ENCODE results near the gene RNF150.

Gene RNF150

DNA sequence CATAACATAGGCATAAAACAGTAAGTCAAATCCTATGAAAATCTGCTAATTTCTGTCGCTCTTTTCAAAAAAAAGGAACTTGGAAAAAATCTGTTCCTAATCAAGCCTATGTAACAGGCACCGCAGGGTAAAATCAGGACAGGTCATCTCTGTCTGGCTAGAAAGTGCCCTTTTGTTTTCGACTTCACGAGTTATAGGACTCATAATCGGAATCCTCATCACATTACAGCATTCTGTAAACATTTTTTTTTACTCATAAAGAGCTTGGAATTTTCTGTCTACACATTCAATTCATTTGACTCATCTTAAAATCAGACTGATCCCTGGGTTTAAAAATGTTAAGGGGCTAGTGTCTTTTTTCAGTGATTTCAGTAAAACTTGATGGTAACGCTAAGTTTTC lies 195.4 kb downstream of the RNF150 start:
- Histone ChIP-seq H3K27me3 (ENCODE audit: insufficient read depth, poor library complexity, severe bottlenecking) (no peaks in the 10 kb centered on the region), H3K4me3 (replicated peaks; ENCODE audit: insufficient read depth, low read length) (no peak overlapping the region), H3K27ac (replicated peaks) (no peak overlapping the region)
- no peak for DNase-seq (ENCODE audit: low read depth in 1 of 2, low spot score in 1 of 2)
- TF ChIP-seq GABPA (IDR thresholded peaks at IDR 0.05; ENCODE audit: low read depth) (no peak), SPI1 (IDR thresholded peaks at IDR 0.05; ENCODE audit: borderline replicate concordance, low read depth) (no peak), POLR2AphosphoS5 (IDR thresholded peaks at IDR 0.05; ENCODE audit: low read depth) (no peak)
- TF ChIP-seq, protein P1, sequence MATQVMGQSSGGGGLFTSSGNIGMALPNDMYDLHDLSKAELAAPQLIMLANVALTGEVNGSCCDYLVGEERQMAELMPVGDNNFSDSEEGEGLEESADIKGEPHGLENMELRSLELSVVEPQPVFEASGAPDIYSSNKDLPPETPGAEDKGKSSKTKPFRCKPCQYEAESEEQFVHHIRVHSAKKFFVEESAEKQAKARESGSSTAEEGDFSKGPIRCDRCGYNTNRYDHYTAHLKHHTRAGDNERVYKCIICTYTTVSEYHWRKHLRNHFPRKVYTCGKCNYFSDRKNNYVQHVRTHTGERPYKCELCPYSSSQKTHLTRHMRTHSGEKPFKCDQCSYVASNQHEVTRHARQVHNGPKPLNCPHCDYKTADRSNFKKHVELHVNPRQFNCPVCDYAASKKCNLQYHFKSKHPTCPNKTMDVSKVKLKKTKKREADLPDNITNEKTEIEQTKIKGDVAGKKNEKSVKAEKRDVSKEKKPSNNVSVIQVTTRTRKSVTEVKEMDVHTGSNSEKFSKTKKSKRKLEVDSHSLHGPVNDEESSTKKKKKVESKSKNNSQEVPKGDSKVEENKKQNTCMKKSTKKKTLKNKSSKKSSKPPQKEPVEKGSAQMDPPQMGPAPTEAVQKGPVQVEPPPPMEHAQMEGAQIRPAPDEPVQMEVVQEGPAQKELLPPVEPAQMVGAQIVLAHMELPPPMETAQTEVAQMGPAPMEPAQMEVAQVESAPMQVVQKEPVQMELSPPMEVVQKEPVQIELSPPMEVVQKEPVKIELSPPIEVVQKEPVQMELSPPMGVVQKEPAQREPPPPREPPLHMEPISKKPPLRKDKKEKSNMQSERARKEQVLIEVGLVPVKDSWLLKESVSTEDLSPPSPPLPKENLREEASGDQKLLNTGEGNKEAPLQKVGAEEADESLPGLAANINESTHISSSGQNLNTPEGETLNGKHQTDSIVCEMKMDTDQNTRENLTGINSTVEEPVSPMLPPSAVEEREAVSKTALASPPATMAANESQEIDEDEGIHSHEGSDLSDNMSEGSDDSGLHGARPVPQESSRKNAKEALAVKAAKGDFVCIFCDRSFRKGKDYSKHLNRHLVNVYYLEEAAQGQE (IDR thresholded peaks at IDR 0.05; ENCODE audit: insufficient replicate concordance, low read depth): no peak
- TF ChIP-seq, protein P2, sequence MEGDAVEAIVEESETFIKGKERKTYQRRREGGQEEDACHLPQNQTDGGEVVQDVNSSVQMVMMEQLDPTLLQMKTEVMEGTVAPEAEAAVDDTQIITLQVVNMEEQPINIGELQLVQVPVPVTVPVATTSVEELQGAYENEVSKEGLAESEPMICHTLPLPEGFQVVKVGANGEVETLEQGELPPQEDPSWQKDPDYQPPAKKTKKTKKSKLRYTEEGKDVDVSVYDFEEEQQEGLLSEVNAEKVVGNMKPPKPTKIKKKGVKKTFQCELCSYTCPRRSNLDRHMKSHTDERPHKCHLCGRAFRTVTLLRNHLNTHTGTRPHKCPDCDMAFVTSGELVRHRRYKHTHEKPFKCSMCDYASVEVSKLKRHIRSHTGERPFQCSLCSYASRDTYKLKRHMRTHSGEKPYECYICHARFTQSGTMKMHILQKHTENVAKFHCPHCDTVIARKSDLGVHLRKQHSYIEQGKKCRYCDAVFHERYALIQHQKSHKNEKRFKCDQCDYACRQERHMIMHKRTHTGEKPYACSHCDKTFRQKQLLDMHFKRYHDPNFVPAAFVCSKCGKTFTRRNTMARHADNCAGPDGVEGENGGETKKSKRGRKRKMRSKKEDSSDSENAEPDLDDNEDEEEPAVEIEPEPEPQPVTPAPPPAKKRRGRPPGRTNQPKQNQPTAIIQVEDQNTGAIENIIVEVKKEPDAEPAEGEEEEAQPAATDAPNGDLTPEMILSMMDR (IDR thresholded peaks at IDR 0.05; ENCODE audit: insufficient read depth, low read length): no peak

DNA sequence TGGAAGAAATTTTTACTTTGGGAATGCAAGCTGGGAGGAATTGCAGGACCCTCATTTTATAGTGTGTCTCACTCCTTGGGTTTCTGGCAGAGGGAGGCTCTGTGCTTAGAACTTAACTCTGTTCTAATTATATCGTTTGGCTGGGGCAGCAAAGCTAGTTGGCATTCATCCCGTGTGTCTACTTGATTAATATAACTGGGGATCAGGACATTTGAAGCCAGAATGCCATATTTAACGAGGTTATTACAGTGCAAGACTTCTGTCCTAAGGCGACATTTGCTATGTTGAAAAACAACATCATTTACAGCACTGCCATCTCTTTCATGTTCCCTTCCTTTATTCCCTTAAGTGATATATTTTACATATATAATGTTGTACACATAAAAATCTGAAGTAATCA lies 198.0 kb downstream of the RNF150 start:
- no peak overlapping the region for H3K27ac ChIP-seq (replicated peaks)
- TF ChIP-seq, protein P1 (IDR thresholded peaks at IDR 0.05; ENCODE audit: insufficient replicate concordance, low read depth): no peak
- no peak for TF ChIP-seq SPI1 (IDR thresholded peaks at IDR 0.05; ENCODE audit: borderline replicate concordance, low read depth)
- TF ChIP-seq, protein P2 (IDR thresholded peaks at IDR 0.05; ENCODE audit: insufficient read depth, low read length): no peak
- no peak for TF ChIP-seq POLR2AphosphoS5 (IDR thresholded peaks at IDR 0.05; ENCODE audit: low read depth)
- TF ChIP-seq GABPA (IDR thresholded peaks at IDR 0.05; ENCODE audit: low read depth): no peak
- H3K4me3 ChIP-seq (replicated peaks; ENCODE audit: insufficient read depth, low read length): no peak overlapping the region
- DNase-seq (ENCODE audit: low read depth in 1 of 2, low spot score in 1 of 2): no peak
- no peaks in the 10 kb centered on the region for H3K27me3 ChIP-seq (ENCODE audit: insufficient read depth, poor library complexity, severe bottlenecking)

DNA sequence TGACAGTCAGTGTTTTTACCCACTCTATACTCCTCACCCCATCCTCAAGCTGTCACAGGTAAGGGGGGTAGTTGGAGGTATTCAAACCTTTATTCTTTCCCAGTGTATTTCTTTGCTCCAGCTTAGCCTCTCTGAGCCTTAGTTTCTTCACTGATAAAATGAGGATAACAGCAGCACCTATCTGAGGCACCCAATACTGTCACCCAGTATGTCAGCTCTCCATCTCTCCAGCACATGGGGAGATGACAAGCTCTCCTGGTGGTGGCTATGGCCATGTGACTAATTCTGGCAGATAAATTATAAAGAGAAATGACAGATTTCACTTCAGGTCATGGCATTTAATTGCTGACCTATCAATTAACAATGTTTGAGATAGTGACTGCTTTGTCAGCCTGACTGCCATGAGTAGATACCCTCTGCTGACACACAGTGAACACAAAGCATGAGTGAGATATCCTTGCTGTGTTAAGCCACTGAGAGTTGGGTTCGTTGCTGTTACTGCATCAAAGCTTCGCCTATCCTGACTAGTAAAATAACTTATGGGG lies 200.7 kb downstream of the RNF150 start:
- Histone ChIP-seq H3K27me3 (ENCODE audit: insufficient read depth, poor library complexity, severe bottlenecking) (no peaks in the 10 kb centered on the region), H3K4me3 (replicated peaks; ENCODE audit: insufficient read depth, low read length) (no peak overlapping the region), H3K27ac (replicated peaks) (no peak overlapping the region)
- TF ChIP-seq, protein P2 (IDR thresholded peaks at IDR 0.05; ENCODE audit: insufficient read depth, low read length): no peak
- TF ChIP-seq POLR2AphosphoS5 (IDR thresholded peaks at IDR 0.05; ENCODE audit: low read depth) (no peak), GABPA (IDR thresholded peaks at IDR 0.05; ENCODE audit: low read depth) (no peak), SPI1 (IDR thresholded peaks at IDR 0.05; ENCODE audit: borderline replicate concordance, low read depth) (no peak)
- TF ChIP-seq, protein P1 (IDR thresholded peaks at IDR 0.05; ENCODE audit: insufficient replicate concordance, low read depth): no peak
- DNase-seq (ENCODE audit: low read depth in 1 of 2, low spot score in 1 of 2): no peak
